EH (cell line): ENCODE data around the gene SAC3D1.

ENCODE experiments used
- DNase-seq: peaks from one replicate; pipeline ENCODE4 v3.0.0-alpha.2; 2015; ENCODE audit warnings: low read depth

Gene SAC3D1

GRCh38 chr11:65059959-65060824 lies 19.2 kb downstream of the SAC3D1 start:
- DNase-seq = no peak

DNA sequence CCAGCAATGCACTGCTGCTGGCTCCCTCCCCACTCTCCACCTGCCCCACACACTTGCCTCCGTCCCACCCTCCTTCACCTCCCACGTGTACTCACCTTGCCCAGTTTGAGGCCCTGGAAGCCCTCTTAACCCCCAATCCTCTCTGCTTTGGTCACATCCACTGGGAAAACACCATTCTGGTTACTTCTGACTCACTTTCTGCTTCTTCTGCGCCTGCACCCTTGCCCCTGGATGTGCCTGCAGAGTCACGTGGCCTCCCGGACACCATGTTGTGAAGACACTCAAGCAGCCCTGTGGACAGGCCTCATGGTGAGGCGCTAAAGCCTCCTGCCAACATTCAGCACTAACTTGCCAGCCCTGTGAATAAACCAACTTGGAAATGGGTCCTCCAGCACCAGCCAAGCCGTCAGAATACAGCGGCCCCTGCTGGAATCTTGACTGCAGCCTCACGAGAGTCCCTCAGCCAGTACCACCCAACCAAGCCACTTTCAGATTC lies 20.0 kb downstream of the SAC3D1 start:
- peak; percentile 43 for DNase-seq

DNA sequence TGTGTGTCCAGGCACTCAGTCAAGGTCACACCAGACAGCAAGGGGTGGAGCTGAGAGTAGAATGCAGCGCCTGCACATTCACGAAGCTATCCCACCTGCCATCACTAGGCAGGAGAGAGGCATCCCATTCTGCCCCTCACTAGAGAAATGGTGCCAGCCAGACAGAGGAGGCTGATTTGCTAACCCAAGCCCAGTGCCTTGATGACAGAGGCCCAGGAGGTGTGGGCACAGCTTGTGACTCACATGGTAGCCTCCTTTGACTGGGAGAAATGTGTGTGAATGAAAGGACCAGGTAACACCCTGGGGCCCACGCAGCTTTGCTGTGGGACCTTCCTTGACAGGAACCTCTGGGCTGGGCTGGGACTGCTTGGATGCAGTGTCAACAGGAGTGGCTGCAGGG lies 22.5 kb downstream of the SAC3D1 start:
- no peak for DNase-seq

- no peak for DNase-seq
Observed at GRCh38 chr11:65064847-65065240, 23.8 kb downstream of the SAC3D1 start.

DNA sequence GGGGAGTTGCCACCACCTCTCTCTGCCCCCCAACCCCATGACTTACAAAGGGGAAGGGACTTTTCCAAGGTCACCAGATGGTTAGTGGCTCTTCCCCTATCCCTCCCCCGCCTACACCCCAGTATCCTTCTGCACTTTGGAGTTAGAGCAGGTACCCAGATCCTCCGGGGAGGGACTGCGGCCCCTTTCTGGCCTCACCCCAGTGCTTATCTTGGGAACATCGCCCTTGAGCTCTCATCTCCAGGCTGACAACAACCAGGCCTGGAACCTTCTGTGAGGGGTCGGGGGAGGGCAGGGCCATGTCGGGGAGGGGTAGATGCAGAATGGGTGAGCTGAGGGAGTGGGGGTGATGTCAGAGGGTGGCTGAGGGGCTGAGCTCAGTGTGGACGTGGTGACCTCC lies 24.8 kb downstream of the SAC3D1 start:
- no peak for DNase-seq

DNA sequence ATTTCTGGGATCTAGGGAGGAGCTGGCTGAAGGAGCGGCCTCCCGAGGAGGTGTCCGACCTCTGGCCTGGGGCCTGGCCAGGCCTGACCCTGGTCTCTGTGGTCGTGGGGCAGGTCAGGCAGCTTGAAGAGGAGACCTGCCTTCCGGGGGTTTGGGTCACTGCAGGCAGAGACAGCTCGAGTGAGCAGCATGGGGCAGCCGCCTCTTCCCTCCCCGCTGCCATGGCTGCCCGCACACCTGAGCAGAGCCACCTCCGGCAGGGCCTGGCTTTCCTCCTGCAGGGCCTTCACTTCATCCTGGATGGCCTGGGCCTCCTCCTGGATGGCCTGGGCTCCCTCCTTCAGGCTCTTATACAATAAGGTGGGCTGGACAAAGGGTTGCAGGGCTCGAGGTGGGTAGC lies 25.3 kb downstream of the SAC3D1 start:
- no peak for DNase-seq

DNA sequence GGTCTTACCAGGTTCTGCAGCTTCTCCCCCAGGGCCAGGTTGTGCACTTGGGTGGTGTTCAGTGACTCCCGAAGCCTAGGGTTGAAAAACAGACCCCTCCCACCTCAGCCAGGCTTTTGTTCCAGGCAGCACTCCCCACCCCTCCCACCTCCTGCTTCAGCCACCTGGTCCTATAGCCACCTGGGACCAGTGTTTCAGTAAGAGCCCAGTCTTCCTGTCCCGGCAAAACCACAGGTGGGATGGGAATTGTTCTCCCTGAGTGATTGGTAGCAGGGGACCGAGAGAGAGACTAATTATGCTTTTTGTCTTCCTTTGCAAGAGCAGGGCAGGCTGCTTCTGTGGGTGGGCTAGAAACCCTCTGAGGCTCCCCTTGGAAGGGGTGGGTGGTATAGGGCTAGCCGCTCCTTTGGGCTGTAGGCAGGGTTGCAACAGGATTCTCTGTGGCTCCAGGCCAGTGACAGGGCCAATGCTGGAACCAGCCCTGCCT lies 25.8 kb downstream of the SAC3D1 start:
- DNase-seq = no peak

DNA sequence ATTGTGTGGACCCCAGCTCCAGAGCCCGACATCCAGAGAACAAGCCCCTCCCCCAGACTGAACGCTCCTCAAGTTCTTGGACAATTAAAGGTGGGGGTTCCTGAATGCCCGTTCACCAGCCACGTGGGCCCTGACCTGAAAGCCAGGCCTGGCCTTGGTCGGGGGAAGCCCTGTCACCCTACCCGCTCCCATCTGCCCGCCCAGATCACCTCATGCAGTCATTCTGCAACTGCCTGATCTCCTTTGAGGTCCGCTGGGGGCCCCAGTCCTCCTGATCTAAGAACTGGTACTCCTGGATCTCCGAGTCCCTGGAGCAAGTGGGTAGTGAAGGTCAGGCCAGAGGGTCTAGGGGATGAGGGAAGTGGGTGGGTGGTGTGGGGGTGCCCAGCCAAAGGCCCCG lies 26.4 kb downstream of the SAC3D1 start:
- no peak for DNase-seq

DNA sequence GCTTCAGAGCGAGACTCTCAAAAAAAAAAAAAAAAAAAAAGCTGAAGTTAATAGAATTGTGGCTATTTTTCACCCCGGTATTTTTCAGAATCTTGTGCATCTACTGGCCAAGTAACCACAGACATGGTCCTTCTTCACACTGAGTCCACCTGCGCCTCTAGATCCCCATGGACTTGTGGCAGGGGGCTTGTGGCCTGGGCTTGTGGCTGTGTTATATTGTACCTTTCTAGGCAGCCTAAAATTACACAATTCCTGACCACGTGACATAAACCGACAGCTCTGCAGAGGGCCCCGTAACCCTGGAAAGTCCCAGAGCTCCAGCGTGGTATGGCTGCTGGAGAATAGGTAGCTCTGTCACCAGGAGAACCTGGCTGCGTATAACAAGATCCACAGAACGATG lies 28.2 kb downstream of the SAC3D1 start:
- no peak for DNase-seq

DNA sequence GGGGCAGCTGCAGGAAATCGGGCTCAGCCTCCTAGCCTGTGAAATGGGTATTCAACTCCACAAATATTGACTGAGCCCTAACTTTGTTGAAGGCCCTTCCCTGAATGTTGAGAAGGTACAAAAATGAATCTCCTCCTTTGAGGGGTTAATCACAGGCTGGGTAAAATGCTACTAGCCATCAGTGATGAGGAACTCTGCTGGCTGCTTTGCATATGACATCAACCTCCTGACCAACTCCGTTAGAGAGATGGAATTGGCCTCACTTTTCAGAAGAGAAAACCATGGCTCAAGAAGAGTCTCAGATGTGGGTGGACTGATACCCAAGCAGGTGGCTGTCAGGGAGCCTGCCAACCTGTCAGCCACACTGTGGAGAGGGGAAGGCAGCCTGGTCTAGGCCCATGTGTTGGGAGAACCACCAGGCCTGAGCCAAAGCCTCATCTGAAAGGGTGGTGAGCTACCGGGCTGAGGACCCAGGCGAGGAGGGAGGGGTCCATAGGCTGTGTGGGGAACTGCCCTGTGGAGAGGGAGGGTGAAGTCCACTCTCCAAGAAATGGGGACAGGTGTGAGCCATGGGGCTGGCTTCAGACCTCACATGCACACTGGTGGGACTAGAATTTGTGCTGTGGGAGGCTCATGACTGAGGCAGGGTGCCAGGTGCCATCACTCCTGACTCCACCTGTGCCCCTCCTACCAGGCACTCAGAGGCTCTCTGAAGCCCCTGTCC lies 31.1 kb downstream of the SAC3D1 start:
- no peak for DNase-seq

- DNase-seq = no peak
Observed at GRCh38 chr11:65072631-65072966, 31.6 kb downstream of the SAC3D1 start.

- no peak for DNase-seq
Observed at GRCh38 chr11:65077451-65077850, 36.4 kb downstream of the SAC3D1 start.

- peak; percentile 41 for DNase-seq
Observed at GRCh38 chr11:65078151-65078550, 37.1 kb downstream of the SAC3D1 start.

DNA sequence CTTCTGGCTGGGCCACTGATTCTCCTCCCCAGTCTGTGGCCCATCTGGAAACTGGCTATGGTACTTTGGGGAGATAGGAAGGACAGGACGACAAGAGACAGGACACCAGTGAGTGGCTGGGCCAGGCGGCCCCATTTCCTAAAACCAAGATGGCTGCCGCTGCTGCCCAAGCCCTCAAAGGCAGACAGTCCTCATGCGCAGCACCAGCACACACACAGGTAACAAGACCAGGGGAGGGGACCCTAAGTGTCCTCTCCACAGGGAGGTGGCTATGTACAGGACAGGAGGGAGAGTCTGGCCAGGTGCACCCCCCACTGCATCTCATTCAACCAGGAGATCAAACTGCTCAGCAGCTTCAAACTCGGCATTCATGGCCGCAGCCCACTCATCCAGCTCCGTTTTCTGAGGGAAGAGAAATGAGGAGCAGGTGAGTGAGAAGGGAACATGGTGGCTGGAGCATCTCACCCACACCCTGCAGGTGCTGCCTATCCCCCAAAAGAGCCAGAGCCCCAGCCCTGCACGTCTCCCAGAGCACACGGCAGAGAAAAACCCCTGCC lies 37.9 kb downstream of the SAC3D1 start:
- no peak for DNase-seq

DNA sequence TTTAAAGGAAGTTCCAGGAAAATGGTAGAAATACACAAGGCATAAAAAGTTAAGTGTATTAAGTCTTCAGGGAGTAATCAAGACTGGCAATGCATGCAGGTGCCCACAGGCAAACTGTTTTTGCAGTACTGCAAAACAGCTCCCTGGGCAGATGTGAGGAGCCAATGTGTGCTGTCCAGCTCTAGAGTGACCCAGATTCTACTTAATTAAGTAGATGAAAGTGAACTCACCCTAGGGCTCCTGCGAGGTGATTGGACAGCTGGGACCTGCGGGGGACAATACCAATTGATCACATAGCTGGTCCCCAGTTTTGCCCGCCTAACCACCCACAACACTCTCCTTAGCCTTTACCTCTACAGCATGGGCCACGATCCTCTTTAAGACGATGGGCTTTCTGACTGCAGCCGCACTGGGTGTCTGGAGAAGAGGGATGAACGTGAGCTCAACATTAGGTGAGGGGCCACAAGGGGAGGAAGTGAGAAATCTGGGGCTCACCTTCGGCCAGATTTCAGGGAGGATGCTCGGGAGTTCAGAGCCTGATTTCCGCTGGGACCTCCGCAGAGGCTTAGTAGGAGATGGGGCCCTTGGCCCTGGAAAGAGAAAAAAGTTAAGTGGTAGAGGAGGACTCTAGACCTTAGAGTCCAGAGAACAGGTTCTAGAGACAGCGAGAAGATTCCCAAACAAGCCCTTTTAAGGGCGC lies 42.3 kb downstream of the SAC3D1 start:
- no peak for DNase-seq

- peak; percentile 96 for DNase-seq
Observed at GRCh38 chr11:65083834-65084597, 43.0 kb downstream of the SAC3D1 start, which contains the start of the genes CDCA5 and ZFPL1. Gene CDCA5 (minus strand): TSS chr11:65084040. CDS start chr11:65083978, 62 bp downstream. Gene ZFPL1 (plus strand): TSS chr11:65084222. CDS start chr11:65084699, 477 bp downstream.

DNA sequence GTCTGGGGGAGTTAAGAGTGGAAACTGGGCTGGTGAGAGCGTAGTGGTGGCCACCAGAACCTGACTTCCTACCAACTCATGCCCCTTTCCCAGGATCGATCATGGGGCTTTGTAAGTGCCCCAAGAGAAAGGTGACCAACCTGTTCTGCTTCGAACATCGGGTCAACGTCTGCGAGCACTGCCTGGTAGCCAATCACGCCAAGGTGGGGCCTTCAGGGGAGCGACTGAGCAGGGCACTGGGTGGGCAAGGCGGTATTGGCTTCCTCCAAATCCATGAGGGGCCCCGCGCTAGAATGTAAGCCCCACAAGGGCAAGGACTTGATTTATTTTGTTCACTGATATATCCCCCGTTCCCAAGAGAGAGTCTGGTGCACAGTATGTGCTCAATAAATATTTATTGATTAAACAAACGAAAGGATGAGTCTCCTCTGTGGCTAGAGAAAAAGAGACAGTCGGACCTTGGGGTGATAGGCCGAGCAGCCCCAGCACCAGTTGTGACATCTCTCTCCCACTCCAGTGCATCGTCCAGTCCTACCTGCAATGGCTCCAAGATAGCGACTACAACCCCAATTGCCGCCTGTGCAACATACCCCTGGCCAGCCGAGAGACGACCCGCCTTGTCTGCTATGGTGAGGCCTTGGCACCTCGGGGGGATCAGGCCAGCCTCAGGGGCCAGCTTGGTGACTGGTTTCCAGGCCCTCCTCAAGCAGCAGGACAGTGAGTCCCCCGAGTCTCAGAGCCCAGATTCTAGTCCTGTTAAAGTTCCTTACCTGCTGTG lies 43.8 kb downstream of the SAC3D1 start:
- no peak for DNase-seq

DNA sequence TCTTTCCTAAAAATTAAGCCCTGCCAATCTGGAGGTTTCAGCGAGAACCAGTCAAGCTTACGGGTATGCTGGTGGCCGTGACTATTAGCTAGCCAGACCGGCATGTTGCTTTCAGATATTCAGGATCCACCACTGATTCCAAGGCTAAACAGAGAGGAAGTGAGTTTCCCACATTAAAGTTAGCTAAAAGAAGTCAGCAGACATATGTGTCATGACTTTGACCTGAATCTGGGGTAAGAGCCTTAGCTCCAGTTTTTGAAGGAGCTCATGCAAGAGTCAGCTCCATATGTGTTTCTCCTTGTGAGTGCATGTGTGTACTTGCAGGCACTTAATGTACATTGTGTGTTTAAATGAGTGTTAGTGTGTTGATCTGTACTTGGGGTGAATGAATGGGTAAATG lies 44.4 kb downstream of the SAC3D1 start:
- no peak for DNase-seq

DNA sequence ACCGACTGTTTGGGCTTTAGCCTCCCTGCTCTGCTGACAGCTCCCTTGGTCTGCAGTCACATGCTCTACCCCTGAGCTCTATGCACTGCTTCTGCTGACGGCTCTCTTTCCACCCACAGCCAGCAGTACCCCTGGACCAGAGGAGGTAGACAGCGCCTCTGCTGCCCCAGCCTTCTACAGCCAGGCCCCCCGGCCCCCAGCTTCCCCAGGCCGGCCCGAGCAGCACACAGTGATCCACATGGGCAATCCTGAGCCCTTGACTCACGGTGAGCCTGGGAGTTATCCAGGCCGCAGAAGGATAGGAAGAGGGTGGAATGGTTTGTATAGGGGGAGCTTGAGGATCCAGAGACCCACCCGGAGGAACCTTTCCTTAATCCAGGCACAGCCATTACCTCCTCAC lies 45.8 kb downstream of the SAC3D1 start:
- no peak for DNase-seq

- no peak for DNase-seq
Observed at GRCh38 chr11:65087216-65087615, 46.2 kb downstream of the SAC3D1 start.

DNA sequence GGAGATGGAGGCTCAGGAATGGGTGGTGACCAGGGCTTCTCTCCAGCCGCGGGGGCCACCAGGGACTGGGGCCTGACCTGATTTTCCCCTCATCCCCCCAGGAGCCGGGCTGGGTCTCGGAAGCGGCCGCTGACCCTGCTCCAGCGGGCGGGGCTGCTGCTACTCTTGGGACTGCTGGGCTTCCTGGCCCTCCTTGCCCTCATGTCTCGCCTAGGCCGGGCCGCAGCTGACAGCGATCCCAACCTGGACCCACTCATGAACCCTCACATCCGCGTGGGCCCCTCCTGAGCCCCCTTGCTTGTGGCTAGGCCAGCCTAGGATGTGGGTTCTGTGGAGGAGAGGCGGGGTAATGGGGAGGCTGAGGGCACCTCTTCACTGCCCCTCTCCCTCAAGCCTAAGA lies 46.8 kb downstream of the SAC3D1 start:
- no peak for DNase-seq
